NCI-H2171 (cell line): ENCODE results near the gene SLC38A10.
"Not testable (repeated sequence)": the region's sequence is repeated elsewhere in the genome, so short reads cannot be mapped to it uniquely, and the experiment has no call there.

Experiments
- DNase-seq: peaks from one replicate; lab custom pipeline; 2025; lab: John Stamatoyannopoulos, UW

Gene SLC38A10

DNA sequence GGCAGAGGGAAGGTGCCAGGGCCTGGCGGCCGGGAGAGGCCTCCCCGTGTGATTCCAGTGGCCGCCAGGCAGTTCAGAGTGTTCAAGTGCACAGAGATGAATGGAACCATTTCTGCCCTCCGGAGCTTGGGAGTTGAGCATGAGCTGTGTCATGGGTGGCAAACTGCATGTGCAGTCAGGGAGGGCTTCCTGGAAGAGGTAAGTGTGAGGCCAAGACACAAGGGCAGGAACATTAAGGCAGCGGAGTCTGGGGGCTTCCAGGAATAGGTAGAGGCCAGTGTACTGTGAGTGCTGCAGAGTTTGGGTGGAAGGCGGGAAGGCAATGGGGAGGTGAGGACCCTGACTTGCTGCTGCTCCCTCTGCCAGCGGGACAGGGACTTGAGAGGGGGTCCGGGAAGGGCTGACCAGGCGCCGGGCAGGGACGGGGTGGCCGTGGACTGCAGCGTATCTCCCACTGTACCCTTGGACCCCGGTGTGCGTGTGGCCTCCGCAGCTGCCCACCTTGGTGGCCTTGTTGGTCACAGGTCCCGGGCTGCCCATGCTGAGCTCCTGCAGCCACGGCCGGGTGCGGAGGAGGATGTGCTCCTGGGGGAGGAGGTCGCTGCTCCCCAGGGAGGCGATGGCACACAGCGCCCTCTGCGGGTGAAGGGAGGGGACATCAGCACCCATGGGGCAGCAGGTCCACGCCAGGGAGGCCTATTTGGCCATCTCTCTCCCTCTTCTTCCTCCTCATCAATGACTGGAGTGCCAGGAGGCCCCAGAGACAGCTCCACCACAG lies 64.9 kb downstream of the SLC38A10 start:
- no peak for DNase-seq

DNA sequence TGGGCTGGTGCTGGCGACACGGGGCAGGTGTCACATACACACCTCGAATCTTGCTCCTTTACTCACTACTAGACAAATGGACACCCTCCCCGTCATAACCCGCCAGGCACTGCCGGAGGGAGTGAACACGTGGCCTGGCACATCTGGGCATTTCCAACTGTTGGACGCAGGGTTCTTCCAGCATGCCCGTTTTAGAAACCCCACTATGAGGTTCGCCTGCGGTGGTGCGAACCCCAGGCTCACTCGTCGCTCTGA lies 65.5 kb downstream of the SLC38A10 start:
- DNase-seq: no peak

DNA sequence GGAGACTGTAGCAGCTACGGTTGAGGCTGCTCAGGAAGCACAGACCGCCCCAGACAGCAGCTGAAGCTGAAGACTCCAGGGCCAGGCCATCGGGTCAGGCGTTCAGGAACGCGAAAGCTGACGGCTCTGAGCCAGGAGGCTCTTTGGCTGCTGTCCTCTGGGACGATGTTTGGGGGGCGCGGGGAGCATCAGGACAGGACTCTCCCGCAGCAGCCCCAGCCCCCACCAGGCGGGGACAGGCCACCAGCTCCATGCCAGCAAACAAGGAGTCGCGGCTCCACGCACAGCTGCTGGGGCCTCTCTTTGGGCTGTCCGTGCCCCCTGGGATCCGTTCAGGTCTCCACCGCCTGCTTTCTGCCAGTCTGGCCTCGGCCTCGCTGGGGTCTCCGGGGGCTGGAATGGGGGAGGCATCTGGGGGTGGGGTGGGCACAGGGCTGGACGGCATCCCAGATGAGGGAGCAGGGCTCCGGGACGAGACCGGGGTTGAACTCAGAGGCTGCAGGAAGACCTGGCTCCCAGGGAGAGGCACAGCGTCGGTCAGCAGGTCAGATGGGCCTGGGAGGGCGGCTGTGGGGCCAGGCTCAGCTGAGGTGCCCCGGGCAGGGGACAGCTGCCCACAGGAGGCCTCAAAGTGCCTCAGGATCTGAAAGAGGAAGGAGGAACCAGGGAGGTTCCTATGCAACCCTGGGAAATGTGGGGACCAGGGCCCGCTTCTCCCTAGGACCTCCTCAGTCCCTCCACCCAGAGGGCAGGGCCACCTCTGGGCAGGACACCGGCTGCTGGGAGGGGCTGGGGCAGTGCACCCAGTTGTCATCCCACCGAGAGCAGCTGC lies 66.1 kb downstream of the SLC38A10 start:
- DNase-seq: no peak

DNA sequence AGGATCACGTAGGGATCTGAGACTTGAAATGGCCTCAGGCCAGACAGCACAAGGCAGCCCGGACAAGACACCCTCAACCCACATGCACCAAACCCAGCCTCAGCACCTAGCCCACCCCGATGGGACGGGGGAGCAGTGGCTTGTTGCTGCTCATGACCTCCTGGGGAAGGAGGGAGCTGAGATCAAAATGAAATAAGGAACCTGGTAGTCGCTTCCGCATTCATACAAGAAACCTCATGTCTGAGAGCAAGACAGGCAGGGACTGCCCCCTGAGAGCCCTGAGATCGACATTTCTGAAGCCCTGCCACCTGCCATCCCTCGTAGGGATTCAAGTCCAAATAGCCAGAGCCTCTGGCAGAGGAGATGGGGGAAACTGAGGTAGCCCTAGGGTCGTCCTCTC lies 66.7 kb downstream of the SLC38A10 start:
- DNase-seq: no peak

DNA sequence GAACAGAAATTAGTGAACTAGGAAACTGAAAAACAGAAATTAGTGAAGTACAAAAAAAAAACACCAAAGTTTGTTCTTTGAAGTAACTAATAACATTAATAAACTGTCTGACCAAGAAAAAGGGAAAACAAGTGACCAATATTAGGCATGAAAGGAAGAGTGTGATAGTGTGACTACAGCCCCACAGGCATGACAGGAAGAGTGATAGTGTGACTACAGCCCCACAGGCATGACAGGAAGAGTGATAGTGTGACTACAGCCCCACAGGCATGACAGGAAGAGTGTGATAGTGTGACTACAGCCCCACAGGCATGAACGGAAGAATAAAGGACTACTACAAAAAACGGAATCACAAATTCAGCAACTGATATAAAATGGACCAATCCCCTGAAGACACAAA lies 67.5 kb downstream of the SLC38A10 start:
- not testable (repeated sequence) for DNase-seq

DNA sequence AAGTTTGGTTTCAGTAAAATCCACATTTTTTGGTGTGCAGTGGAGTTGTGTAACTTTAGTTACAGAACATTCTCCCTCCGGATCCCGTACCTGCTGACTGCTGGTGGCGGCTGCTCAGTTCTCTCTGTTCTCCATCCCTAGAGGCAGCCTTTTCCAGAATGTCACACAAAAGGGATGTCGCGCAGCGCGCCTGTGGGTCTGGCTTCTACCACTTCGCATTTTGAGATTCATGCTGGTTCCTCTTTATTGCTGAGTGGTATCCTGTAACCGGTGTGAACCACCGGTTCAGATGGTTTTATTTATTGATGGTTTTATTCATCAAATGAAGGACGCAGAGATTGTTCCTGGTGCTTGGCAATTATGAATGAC lies 71.4 kb downstream of the SLC38A10 start:
- no peak for DNase-seq

DNA sequence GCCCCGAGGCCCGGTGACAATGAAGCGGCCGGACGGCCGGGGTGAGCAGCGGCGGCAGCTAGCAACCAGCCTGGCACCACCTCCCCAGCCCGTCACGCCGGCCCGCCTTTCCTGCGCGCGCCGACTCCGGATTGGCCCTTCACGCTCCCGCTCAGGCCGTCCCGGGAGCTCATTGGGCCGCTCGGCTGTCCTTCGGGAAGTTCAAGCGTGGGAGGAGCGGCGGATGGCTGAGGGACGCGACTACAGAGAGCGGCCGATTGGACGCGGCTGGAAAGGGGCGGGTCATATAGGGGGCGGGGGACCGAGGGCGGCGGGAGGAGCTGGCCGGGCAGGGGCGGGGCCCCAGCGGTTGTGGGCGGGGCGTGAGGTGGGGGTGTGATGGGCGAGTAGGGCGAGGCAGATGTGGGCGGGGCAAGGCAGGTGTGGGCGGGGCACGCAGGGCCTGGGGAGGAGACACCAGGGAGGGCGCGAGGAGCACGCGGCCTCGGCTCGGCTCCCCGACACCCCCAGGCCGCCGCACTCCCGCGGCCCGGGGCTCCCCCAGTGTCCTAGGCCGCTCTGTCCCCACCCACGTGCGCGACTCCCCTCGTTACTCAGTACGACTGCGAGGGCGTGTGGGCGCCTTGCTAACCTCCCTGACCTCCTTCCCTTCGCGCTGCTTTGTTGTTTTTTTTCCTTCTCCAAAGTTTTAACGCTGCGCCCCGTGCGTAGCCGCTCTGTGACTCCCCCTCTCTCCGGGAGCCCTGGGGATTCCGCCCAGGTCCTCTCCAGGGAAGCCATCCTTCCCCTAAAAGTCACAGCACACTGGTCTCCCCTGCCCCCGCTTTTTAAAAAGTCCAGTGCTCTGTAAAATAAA lies 72.0 kb downstream of the SLC38A10 start, which contains the start of gene CEP131:
TSS of gene CEP131 (minus strand) at position 60 of the 856 bp plus-strand sequence. CDS start 2,909 bp downstream, outside the sequence.
- peak; percentile 98 for DNase-seq

DNA sequence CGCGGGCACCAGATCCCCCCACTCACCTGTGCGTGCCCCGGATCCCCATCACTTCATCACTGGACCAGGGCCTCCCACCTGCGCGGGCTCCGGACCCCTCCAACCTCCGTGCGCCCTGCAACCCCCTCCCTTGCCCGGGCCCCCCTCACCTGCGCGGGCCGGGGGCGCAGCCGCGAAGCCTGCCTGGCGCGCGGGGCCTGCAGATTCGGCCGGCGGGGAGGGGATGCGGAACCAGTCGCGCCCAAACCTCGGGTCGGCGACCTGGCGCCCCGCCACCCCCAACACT lies 72.5 kb downstream of the SLC38A10 start:
- no peak for DNase-seq

DNA sequence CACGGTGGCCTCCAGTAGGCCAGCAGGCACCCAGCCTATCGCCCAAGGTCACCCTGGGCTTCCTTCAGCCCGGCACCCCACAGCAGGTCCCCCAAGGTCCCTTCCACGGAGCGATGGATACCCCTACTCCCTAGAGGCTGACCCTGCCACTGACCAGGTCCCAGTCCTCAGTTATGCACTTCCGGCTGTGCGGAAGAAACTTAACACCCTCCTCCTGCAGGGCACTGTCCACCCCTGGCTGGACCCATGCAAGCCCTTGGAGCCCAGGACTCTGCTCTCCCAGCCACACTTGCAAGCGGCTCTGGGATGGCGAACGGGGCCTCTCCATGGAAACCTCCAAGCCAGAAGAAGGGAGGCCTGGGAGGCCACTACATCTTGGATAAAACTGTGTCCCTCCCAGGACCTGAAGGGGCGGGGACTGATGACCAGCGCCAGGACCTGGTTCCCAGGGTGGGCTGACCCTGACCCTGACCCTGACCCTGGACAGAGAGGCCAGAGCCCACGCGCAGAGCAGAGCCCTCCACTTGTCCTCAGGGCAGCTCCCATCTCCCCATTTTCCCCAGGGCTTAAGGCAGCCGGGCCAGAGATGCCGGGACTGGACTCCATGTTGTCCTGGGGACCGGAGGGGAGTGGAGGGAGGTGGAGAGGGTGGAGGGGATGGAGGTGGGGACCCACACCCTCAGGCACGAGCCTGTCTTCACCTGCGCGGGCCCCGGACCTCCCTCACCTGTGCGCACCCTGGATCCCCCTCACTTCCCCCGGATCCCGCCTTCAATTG lies 73.1 kb downstream of the SLC38A10 start:
- DNase-seq: no peak

DNA sequence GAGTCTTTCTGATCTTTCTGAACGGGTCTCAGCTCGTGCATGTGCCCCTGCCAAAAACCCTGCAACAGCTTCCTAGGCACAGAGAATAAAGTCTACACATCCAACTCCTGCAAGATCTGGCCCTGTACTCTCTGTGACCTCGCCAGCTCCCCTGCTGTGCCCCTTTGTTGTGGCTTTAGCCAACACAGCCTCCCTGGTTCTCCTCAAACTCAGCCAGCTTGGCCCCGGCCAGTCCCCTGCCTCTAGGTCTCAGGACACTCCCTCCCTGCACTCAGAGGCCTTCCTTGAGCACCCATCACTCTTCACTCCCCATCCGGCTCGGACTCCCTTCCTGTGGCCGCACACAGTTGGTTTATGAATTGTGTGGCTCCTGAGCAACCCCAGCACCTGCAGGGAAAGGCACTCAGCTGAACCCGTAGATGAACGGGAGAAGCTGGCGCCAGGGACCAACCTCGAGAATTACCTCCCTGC lies 73.7 kb downstream of the SLC38A10 start:
- no peak for DNase-seq

DNA sequence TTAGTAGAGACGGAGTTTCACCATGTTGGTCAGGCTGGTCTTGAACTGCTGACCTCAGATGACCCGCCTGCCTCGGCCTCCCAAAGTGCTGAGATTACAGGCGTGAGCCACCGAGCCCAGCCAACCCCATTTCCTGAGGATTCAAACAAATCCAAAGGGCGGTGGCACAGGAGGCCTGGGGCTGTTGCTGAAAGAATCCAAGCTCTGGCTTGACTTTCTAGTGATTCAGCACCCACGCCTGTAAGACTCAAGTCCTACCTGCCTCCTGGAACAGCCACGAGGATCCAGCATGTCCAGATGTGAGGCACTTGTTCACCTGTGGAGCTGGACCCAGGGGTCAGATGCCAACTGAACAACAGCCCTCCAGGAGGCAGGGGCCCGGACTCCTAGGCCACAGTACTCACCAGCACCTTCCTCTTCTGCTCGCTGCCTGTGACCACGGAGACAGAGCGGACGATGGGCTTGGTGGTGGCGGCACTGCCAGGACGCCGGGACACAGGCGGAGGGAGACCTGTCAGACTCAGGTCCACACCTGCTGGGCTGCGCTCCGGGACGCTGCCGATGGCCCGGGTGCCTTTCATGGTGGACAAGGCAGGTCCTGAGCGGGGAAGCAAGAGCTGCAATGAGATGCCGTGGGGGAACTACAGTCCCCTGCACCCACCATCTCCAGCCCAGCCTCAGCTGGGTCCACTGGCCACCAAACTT lies 75.5 kb downstream of the SLC38A10 start:
- DNase-seq: no peak

DNA sequence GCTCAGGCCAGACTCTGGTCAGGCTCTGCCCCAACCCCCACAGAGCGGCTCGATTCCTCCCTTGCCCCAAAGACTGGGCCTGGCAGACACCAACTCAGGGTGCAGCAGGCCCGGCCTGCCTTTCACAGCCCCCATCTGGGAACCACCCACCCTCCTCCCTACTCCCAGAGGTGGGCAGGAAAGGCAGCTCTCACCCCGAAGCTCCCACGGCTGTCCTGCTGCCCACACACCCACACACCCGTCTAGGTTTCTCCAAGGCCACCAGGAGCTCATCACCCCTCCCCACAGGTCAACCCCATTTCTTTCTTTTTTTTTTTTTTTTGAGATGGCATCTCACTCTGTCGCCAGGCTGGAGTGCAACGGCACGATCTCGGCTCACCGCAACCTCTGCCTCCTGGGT lies 76.1 kb downstream of the SLC38A10 start:
- DNase-seq: no peak

DNA sequence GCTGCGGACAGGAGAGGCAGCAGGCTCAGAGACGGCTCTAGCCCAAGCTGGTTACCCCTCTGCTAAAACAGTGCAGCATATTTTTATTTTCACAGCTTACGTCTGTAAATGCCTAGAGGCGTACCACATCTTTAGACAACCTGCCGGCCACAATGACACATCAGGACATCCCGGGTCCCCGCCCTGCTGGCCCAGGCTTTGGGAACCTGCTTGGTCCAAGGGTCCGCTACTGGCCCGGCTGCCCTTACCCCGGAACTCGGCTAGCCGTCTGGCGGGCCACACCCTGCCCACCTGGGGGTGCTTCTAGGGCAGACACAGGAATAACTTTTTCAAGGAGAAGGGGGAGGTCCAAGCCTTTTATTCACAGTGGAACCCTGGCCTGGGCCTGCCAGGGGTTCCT lies 76.6 kb downstream of the SLC38A10 start:
- no peak for DNase-seq

DNA sequence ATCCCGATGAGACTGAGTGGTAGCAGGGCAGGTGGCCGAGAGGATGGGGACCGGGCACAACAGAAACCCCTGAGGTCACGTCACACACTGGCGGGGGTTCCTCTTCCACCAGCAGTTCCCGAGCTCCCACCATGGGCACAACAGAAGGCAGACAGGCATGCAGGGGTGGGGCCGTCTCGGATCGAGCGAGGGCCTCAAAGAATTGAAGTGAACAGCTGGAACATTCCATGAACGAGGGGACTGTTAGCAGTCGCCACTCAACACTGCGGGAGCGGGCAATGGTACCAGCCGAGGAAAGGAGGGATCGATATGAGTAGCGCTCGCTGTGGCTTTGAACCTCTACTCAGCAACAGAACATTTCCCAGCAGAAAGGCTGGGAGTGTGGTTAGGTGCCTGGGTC lies 77.6 kb downstream of the SLC38A10 start:
- no peak for DNase-seq

DNA sequence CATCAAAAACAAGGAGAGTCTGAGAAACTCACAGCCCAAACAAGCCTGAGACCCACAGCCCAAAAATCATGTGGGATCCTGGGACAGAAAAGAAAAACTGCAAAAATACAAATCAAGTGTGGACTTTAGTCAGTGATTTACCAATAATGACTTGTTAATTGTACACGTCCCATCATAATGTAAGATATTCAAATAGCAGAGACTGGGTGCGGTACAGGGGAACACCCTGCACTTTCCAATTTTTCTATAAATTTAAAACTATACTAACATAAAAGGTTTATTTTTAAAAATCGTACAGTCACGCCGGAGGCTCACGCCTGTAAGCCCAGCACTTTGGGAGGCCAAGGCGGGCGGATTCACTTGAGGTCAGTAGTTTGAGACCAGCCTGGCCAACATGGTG lies 81.1 kb downstream of the SLC38A10 start:
- DNase-seq: no peak

DNA sequence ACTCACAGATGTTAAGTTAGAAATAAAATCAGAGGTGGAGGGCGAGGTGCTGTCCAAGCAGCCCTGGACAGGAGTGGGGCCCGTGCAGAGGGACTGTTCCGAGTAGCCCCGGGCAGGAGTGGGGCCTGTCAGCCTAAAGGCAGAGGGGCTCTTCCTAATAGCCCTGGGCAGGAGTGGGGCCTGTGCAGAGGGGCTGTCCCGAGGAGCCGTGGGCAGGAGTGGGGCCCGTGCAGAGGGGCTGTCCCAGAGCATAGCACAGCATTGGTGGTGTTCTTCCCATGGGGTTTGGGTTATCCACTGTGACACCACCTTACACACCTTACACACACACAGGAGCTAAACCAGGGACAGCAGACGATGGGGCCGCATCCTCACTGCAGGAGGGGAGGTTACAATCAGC lies 82.7 kb downstream of the SLC38A10 start:
- no peak for DNase-seq

DNA sequence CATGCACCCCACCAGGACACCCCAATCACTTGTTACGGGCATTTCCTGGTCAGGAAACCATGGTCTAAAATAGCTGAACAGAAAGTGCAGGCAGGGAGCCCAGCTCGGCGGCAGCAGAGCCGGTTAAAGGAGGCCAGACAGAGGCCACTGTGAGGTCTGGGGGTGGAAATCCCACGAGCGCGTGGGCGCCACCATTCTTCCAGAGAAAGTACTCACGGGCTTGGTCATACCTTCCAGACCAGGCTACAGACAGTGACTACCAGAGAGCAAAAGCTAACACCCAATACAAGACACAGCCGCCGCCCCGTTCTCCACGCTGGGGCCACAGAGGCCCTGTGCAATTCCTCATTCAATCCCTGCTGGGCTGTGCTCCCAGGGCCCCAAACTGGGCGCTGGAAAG lies 84.2 kb downstream of the SLC38A10 start:
- DNase-seq: no peak

DNA sequence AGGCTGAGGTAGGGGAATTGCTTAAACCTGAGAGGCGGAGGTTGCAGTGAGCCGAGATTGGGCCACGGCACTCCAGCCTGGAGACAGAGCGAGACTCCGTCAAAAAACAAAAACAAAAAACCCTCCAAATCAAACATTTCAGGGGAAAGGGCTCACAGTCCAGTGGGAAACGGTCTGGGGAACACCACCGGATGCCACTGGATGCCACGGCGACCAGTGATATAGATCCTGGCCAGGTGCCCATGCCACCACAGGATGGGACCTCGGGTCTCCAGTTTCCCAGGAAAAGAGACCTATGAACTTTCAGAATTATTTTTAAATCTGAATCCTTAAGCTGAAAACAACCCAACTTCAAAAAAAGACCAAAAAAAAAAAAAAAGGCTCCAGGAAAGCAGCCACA lies 84.6 kb downstream of the SLC38A10 start:
- DNase-seq: no peak

DNA sequence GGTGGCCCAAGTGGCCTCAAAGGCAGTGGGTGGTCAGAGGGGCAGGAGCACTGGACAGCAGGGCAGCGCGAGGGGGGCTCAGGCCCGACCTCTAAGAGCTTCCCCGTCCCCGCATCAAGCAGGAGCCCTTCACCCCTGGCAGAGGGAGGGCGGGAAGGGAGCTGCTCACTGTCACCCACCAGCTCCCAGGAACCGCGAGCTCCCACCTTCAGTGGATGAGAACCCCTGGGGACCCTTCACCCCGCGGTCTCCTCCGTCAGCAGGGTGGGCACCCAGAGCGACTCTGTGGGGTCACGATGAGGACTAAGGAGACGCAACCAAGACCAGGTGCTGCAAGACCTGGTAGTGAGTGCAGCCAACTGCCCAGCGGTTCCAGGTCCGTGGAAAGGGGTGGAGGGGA lies 86.0 kb downstream of the SLC38A10 start:
- DNase-seq: no peak

DNA sequence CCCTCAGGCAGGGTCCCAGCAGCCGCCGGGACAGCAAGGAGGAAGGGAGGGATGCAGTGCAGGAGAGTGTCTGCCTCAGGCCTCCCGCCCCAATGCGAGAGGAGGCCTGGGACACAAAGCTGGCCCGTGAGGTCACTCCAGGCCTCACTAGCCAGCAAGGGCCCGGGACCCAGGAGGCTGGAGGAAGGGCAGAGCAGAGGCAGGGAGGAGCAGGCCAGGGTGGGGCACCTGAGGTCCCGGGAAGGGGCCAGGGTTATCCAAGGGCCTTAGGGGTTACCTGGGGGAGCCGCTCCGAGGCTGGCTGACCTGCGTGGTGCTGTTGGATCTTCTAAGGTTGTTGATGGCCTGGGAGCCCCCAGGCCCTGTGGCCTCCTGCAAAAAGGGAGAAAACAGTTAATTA lies 86.5 kb downstream of the SLC38A10 start:
- no peak for DNase-seq
